ENCODE data around the gene PSMD14.
"Not testable (repeated sequence)": the region's sequence is repeated elsewhere in the genome, so short reads cannot be mapped to it uniquely, and the experiment has no call there.

Gene PSMD14

GRCh38 chr2:161308178-161308955 lies at the start of gene PSMD14:
Gene PSMD14, plus strand, starts transcription at chr2:161308425. Its CDS starts 10,401 bp downstream, at chr2:161318826.
- DNase-seq, result peak; percentile 90

DNA sequence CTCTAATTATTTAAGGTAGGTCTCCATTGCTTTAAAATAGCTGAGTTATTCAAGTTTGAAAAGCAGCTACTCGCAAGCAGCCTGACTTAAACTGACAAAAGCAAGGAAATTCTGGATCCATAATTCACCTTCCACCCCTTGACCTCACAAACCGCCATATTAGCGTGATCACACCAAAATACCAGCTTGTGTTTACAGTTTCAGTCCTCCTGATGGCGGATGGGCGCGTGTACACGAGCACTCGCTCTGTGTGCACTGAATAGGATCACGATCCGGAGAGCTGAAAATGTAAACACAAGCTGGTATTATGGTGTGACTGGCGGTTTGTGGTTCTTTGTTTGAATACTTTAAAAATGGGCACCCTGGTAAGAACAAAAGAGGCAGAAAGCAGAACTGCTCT lies 42.4 kb upstream of the PSMD14 start:
- DNase-seq, result no peak

DNA sequence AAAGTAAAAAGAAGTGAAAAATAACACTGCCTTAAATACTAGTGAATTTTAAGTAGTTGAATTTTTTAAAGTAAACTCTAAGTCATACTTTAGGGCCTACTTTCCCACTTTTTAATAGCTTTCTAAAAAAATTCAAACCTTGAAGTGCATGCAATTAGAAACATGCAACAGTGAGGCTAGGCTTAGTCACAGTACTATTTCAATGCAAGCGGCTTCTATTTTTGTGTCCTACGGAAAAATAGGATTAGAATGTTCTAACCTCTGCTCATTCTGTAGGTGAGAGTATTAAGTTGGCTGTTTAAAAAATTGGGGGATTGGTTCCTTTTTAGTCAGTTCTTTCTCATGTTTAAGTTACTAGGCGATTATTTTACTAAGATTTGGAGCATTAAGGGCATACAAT lies 39.1 kb upstream of the PSMD14 start:
- DNase-seq, result no peak

GRCh38 chr2:161273038-161273760 lies 35.0 kb upstream of the PSMD14 start:
- peak; percentile 44 for DNase-seq

DNA sequence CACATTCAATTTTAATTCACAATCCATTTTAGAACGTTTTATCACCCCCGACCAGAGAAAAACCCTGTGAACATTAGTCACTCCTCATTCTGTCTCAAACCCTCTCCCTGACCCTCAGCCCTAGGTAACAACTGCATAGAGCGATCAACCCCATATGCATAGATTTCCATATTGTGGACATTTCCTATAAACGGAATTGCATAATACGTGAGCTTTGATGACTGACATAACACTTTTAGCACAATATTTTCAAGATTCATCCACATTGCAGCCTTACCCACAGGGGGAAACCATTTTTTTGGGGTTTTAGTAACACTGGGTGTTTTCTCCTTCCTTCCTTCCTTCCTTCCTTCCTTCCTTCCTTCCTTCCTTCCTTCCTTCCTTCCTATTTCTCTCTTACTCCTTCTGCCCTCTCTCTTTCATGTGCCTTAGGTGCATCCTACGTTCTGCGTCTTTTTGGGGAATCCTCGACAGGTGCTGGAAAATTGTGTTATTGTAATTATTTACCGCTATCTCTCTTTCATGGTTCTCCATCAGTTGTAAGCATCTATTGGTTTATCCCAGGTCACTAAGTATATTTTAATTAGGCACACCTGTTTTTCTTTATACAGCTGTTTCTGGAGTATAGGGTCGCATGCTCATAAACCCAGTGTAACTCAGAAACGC lies 29.5 kb upstream of the PSMD14 start:
- DNase-seq, result not testable (repeated sequence)

- DNase-seq, result not testable (repeated sequence)
Measured at GRCh38 chr2:161279230-161279815, 28.9 kb upstream of the PSMD14 start.

- not testable (repeated sequence) for DNase-seq
Measured at GRCh38 chr2:161280906-161281323, 27.3 kb upstream of the PSMD14 start.

DNA sequence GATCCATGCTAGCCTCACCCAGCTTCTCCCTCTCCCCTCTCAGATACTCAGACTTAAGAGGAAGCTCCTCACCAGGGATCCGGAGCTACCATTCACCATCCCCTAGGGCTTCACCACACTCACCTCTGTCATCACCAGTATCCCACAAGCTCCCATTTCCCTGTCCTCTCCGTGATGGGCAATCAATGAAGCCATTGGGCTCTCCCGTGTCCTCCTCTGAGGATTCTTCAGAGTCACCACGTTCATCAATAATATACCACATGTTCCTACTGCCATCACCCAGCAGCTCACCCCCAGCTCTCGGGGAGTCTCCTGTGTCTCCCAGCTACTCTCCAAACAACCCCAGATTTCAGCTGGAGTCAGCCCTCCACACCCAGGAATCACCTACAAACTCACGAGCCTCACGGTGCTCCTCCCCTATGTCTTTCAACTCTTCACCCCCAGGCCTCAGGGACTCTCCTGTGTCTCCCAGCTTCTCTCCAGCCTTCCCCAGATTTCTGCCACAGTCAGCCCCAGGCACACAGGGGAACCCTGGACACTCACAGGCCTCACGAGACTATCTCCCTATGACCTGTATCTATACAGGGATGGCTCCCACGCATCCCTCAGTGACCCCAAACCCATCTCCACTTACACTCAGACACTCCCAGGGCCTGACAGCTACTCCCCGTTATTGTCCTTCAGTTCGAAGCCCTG lies 26.5 kb upstream of the PSMD14 start:
- DNase-seq, result not testable (repeated sequence)

- not testable (repeated sequence) for DNase-seq
Measured at GRCh38 chr2:161282311-161282644, 25.9 kb upstream of the PSMD14 start.

GRCh38 chr2:161283926-161284325 lies 24.3 kb upstream of the PSMD14 start:
- no peak for DNase-seq

DNA sequence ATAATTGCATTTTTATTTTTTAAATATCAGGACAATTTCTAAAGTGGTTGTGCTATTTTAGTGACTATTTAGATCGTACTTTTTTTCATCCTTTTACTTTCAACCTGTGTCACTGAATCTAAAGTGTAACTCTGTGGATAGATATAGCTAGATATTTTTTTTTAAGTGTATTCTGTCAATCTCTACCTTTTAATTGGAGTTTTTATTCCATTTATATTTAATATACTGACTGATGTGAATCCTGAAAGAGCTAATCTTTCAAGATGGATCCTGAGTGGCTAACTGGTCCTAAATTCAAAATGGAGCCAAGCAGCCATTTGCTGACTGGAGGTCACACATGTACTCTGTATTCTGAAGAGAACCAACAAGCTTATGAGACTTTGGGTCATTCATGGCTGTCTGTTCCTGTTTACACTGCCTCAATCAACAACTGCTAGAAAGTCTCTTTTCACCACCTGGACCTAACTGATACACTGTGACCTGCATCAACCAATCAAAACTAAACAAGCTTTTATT lies 4.6 kb upstream of the PSMD14 start:
- DNase-seq, result no peak

DNA sequence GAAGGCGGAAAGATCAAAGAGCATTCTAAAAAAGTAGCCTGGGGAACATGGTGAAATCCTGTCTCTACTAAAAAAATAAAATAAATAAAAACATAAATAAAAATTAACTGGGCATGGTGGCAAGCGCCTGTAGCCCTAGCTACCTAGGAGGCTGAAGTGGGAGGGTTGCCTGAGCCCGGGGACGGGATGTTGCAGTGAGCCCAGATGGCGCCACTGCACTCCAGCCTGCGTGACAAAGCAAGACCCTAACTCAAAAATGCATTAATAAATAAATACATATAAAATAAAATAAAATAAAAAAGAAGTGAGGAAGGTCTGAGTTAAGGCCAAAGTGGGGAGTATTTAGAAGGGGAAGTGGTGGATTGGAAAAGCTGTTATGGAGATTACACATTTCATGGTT lies 1.3 kb upstream of the PSMD14 start:
- no peak for DNase-seq

GRCh38 chr2:161307676-161308075 lies 549 bp upstream of the PSMD14 start:
- DNase-seq, result no peak

GRCh38 chr2:161312996-161313395 lies 4.8 kb downstream of the PSMD14 start:
- DNase-seq, result no peak

GRCh38 chr2:161315380-161315779 lies 7.2 kb downstream of the PSMD14 start:
- DNase-seq, result no peak

DNA sequence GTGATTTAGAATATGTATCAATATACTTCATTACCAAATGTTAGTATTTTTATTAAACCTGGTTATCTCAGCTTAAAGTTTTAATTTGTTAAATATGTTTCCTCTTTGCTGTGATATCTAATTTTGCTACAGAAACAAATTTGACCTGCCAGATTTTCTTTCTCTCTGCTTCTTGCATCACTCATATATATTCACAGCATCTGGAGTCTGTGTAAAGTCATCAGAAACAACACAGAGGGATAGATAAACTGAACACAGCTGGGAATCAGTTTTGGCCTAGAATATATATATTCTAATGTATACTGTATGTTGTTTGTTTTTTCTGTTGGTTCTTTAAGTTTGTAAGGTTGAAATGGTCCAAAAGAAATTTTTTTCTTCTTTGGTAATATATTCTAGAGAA lies 8.5 kb downstream of the PSMD14 start:
- no peak for DNase-seq

GRCh38 chr2:161321944-161322648 lies 13.9 kb downstream of the PSMD14 start:
- DNase-seq, result no peak

- DNase-seq, result no peak
Measured at GRCh38 chr2:161324876-161325275, 16.7 kb downstream of the PSMD14 start.

GRCh38 chr2:161327582-161327981 lies 19.4 kb downstream of the PSMD14 start:
- no peak for DNase-seq

GRCh38 chr2:161332371-161332967 lies 24.2 kb downstream of the PSMD14 start:
- no peak for DNase-seq

DNA sequence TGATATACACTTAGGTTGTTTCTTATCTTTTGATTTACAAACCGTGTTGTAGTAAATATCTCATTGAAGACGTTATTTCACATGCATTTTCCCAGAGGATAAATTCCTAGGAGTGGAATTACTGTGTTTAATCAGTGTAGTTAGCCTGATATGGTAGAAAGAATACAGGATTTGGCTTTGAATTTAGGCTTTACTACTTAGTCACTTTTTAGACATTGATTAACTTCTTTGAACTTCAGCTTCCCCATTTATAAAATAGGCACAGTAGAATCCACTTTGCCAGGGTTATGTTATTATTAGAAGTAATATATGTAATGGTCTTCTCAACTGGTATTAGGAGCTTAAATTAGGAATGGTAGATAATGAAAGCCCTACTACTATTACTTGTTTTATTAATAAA lies 27.4 kb downstream of the PSMD14 start:
- no peak for DNase-seq

DNA sequence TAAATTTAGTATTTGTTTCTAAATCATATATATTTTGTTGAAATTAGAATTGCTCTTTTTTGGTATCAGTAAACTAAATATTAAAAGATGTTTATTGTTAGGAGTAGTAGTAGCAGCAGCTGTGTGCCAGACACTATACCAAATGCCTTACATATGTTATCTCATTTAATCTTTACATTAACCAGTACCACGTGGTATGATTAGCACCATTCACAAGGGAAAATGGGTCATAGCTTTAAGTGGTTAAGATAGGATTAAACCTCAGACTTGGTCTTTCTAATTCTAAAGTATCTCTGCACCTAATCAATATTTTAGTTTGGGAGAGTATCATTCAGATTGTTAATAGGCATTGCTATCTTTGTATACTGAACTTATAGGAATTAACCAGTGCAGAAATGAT lies 29.0 kb downstream of the PSMD14 start:
- DNase-seq, result no peak

Measured in amniotic stem cell (primary cell).